GM12865 (cell line): ENCODE measurements around the gene SDK2.

Source experiments
- DNase-seq: peaks from one replicate; pipeline ENCODE4 v3.0.0; 2010; ENCODE audit warnings: low read depth
- H3K4me3 ChIP-seq: 2 replicates; pipeline ENCODE4 v1.5.1; 2011; ENCODE audit warnings: mild to moderate bottlenecking, low read depth, low read length, control low read depth
- CTCF ChIP-seq: IDR thresholded peaks from 2 replicates; pipeline ENCODE4 v1.5.1; 2011; ENCODE audit warnings: low read length, control low read depth, low read depth, inconsistent platforms; ENCODE audit not compliant: insufficient read depth; ENCODE audit errors: missing control alignments

Gene SDK2

GRCh38 chr17:73471924-73472323 is 172.3 kb downstream of the SDK2 start:
- TF ChIP-seq CTCF = no peak
- DNase-seq = no peak
- H3K4me3 ChIP-seq = no peak overlapping the region

- no peak overlapping the region for H3K4me3 ChIP-seq
- no peak for DNase-seq
- no peak for TF ChIP-seq CTCF
Observed at GRCh38 chr17:73470316-73470826, 173.9 kb downstream of the SDK2 start.

GRCh38 chr17:73469311-73469710 is 174.9 kb downstream of the SDK2 start:
- no peak for TF ChIP-seq CTCF

GRCh38 chr17:73468221-73468620 is 176.0 kb downstream of the SDK2 start:
- no peak for TF ChIP-seq CTCF
- DNase-seq = no peak
- no peak overlapping the region for H3K4me3 ChIP-seq

More at GRCh38 chr17:73469311-73469710, 174.9 kb downstream of the SDK2 start:
- no peak overlapping the region for H3K4me3 ChIP-seq
- DNase-seq = no peak

GRCh38 chr17:73467651-73468050 is 176.6 kb downstream of the SDK2 start:
- H3K4me3 ChIP-seq = no peak overlapping the region
- no peak for TF ChIP-seq CTCF
- DNase-seq = no peak

GRCh38 chr17:73466704-73467433 is 177.4 kb downstream of the SDK2 start:
- H3K4me3 ChIP-seq = no peak overlapping the region
- no peak for TF ChIP-seq CTCF
- no peak for DNase-seq

GRCh38 chr17:73465953-73466230 is 178.4 kb downstream of the SDK2 start:
- no peak for DNase-seq
- H3K4me3 ChIP-seq = no peak overlapping the region
- no peak for TF ChIP-seq CTCF
